Hepatocyte (in vitro differentiated cells): ENCODE measurements around the gene OCA2. TPM values are rescaled to one million over a fixed set of nuclear protein-coding genes. Genes with fewer than 3 reads are reported as not detected.

Experiments
- DNase-seq: peaks from one replicate; pipeline ENCODE4 v3.0.0-alpha.2; 2016; ENCODE audit warnings: low spot score
- H2AFZ ChIP-seq: fragments of 200-600 bp; sonication (generic); 2 replicates; pipeline ENCODE4 v1.6.0; 2016; ENCODE audit warnings: antibody characterized with exemption, mild to moderate bottlenecking
- H3K27ac ChIP-seq: fragments of 200-600 bp; sonication (generic); 2 replicates; pipeline ENCODE4 v1.5.1; 2016; ENCODE audit warnings: mild to moderate bottlenecking
- H3K27me3 ChIP-seq: fragments of 200-600 bp; sonication (generic); 2 replicates; pipeline ENCODE4 v1.6.1; 2016
- H3K36me3 ChIP-seq: fragments of 200-600 bp; sonication (generic); replicated peaks from 2 replicates; pipeline ENCODE4 v1.5.1; 2016; ENCODE audit warnings: low read depth; ENCODE audit not compliant: insufficient read depth
- H3K4me1 ChIP-seq: fragments of 200-600 bp; sonication (generic); 2 replicates; pipeline ENCODE4 v1.5.1; 2016; ENCODE audit warnings: mild to moderate bottlenecking, moderate library complexity; ENCODE audit not compliant: insufficient read depth
- H3K4me2 ChIP-seq: fragments of 200-600 bp; sonication (generic); 2 replicates; pipeline ENCODE4 v1.6.0; 2016
- H3K4me3 ChIP-seq: fragments of 200-600 bp; sonication (generic); 2 replicates; pipeline ENCODE4 v1.5.1; 2016; ENCODE audit warnings: mild to moderate bottlenecking
- H3K79me2 ChIP-seq: fragments of 200-600 bp; sonication (generic); 2 replicates; pipeline ENCODE4 v1.6.0; 2017; ENCODE audit warnings: mild to moderate bottlenecking
- H3K9me2 ChIP-seq: fragments of 200-600 bp; sonication (generic); replicated peaks from 2 replicates; pipeline ENCODE4 v1.6.0; 2017; ENCODE audit warnings: mild to moderate bottlenecking; ENCODE audit not compliant: insufficient read depth
- H3K9me3 ChIP-seq: fragments of 200-600 bp; sonication (generic); 2 replicates; pipeline ENCODE4 v1.5.1; 2016; ENCODE audit warnings: low read depth, mild to moderate bottlenecking
- H4K20me1 ChIP-seq: fragments of 200-600 bp; sonication (generic); 2 replicates; pipeline ENCODE4 v1.6.0; 2016; ENCODE audit warnings: mild to moderate bottlenecking; ENCODE audit not compliant: insufficient read depth, poor library complexity, severe bottlenecking
- CTCF ChIP-seq: fragments of 200-600 bp; sonication (generic); IDR thresholded peaks from 2 replicates; pipeline ENCODE4 v1.5.1; 2016; ENCODE audit warnings: antibody characterized with exemption, mild to moderate bottlenecking; ENCODE audit not compliant: poor library complexity
- EZH2 ChIP-seq: fragments of 200-600 bp; sonication (generic); IDR thresholded peaks from 2 replicates; pipeline ENCODE4 v1.6.1; 2016; ENCODE audit warnings: antibody characterized with exemption, mild to moderate bottlenecking, borderline replicate concordance
- EZH2phosphoT487 ChIP-seq: fragments of 200-600 bp; sonication (generic); IDR thresholded peaks from one replicate; pipeline ENCODE4 v1.6.1; 2018; ENCODE audit warnings: antibody characterized with exemption, mild to moderate bottlenecking, low read depth, moderate library complexity; ENCODE audit not compliant: unreplicated experiment, severe bottlenecking
- WGBS: methylation state at CpG from one replicate; pipeline ENCODE4 v1.1.6; 2016; ENCODE audit warnings: low lambda C conversion rate; ENCODE audit errors: missing lambda C conversion rate; 5-methylcytosine and 5-hydroxymethylcytosine counted together
- polyA plus RNA-seq: library from polyadenylated mRNA; unstranded; fragments of >200 nt; fragmentation: Nextera tagmentation; extraction: Ambion mirVana; gene quantifications from 2 replicates; pipeline ENCODE4 v1.2.1, GENCODE V29; 2016
- total RNA-seq: library from RNA; depleted of rRNA; stranded (reverse); fragments of >200 nt; gene quantifications from 2 replicates; pipeline ENCODE4 v1.2.3, GENCODE V29; 2014

Gene OCA2
- total and polyA plus RNA-seq, 2 experiments from 2014 or later: 25.1 to 27.7 TPM

- Histone ChIP-seq H2AFZ (no peak overlapping the region), H3K9me2 (no peaks in the 10 kb centered on the region), H3K79me2 (no peaks in the 10 kb centered on the region), H3K4me3 (no peak overlapping the region), H4K20me1 (no peaks in the 10 kb centered on the region), H3K9me3 (no peaks in the 10 kb centered on the region), H3K36me3 (no peaks in the 10 kb centered on the region), H3K4me2 (no peak overlapping the region), H3K27me3 (no peaks in the 10 kb centered on the region), H3K27ac (no peak overlapping the region), H3K4me1 (no peaks in the 10 kb centered on the region)
- no peak for DNase-seq
- TF ChIP-seq EZH2phosphoT487 (no peak), CTCF (no peak), EZH2 (no peak)
- WGBS: 87% methylated on average over 4 of the region's 4 CpGs
Observed at GRCh38 chr15:27906802-27907201, 192.3 kb downstream of the OCA2 start.

GRCh38 chr15:27903405-27903804 is 195.7 kb downstream of the OCA2 start:
- no peak overlapping the region for H3K27ac ChIP-seq
- no peaks in the 10 kb centered on the region for H3K9me2 ChIP-seq
- no peaks in the 10 kb centered on the region for H4K20me1 ChIP-seq
- H3K9me3 ChIP-seq: no peaks in the 10 kb centered on the region
- DNase-seq: no peak
- no peak overlapping the region for H2AFZ ChIP-seq
- H3K4me2 ChIP-seq: no peak overlapping the region
- no peaks in the 10 kb centered on the region for H3K36me3 ChIP-seq
- H3K4me3 ChIP-seq: no peak overlapping the region
- no peak for TF ChIP-seq EZH2
- TF ChIP-seq CTCF: no peak
- no peak for TF ChIP-seq EZH2phosphoT487
- no peaks in the 10 kb centered on the region for H3K4me1 ChIP-seq
- H3K27me3 ChIP-seq: no peaks in the 10 kb centered on the region
- WGBS: 89% methylated on average over 8 of the region's 9 CpGs
- H3K79me2 ChIP-seq: no peaks in the 10 kb centered on the region

GRCh38 chr15:27902680-27903385 is 196.3 kb downstream of the OCA2 start:
- Histone ChIP-seq H3K79me2 (no peaks in the 10 kb centered on the region), H3K36me3 (no peaks in the 10 kb centered on the region), H3K9me3 (no peaks in the 10 kb centered on the region), H3K4me2 (no peak overlapping the region), H4K20me1 (no peaks in the 10 kb centered on the region), H3K4me1 (no peaks in the 10 kb centered on the region), H3K27ac (no peak overlapping the region), H3K4me3 (no peak overlapping the region), H3K27me3 (no peaks in the 10 kb centered on the region), H2AFZ (no peak overlapping the region), H3K9me2 (no peaks in the 10 kb centered on the region)
- TF ChIP-seq CTCF: no peak
- no peak for TF ChIP-seq EZH2
- no peak for TF ChIP-seq EZH2phosphoT487
- whole genome bisulfite sequencing: 91% methylated on average over 42 of the region's 43 CpGs
- DNase-seq: no peak
